OCI-M2 (cell line): ENCODE measurements around the gene PCDHGA9.
"Not testable (repeated sequence)": the region's sequence is repeated elsewhere in the genome, so short reads cannot be mapped to it uniquely, and the experiment has no call there.

ENCODE experiments used
- DNase-seq: peaks from one replicate; lab custom pipeline; 2025; ENCODE audit not compliant: unreplicated experiment; lab: John Stamatoyannopoulos, UW

The PCDHGA9 gene

GRCh38 chr5:141383345-141383744, 19.2 kb upstream of the PCDHGA9 start:
- no peak for DNase-seq

GRCh38 chr5:141384471-141385267, 17.9 kb upstream of the PCDHGA9 start:
- no peak for DNase-seq

- DNase-seq, result not testable (repeated sequence)
These were observed 14.8 kb upstream of the PCDHGA9 start, which contains the start of gene PCDHGB4 for GRCh38 chr5:141387557-141388311. PCDHGB4 (plus strand) TSS chr5:141387698; CDS start chr5:141387885, 187 bp downstream.

GRCh38 chr5:141388661-141389060, 13.9 kb upstream of the PCDHGA9 start:
- no peak for DNase-seq

GRCh38 chr5:141389153-141390042, 13.2 kb upstream of the PCDHGA9 start:
- no peak for DNase-seq

- DNase-seq, result no peak
These were observed 10.0 kb upstream of the PCDHGA9 start, which contains the start of gene PCDHGA8 for GRCh38 chr5:141392429-141393198. PCDHGA8 (plus strand) TSS chr5:141392633; CDS start chr5:141392814, 181 bp downstream.

GRCh38 chr5:141393267-141393666, 9.3 kb upstream of the PCDHGA9 start:
- DNase-seq, result no peak

GRCh38 chr5:141394401-141395187, 8.0 kb upstream of the PCDHGA9 start:
- DNase-seq, result not testable (repeated sequence)

GRCh38 chr5:141397756-141398551, 4.6 kb upstream of the PCDHGA9 start, which contains the start of gene PCDHGB5:
PCDHGB5 (plus strand) TSS chr5:141397947; CDS start chr5:141398128, 181 bp downstream.
- not testable (repeated sequence) for DNase-seq

- no peak for DNase-seq
These were observed 4.0 kb upstream of the PCDHGA9 start for GRCh38 chr5:141398608-141399007.

- DNase-seq, result no peak
These were observed 2.9 kb upstream of the PCDHGA9 start for GRCh38 chr5:141399555-141400258.

GRCh38 chr5:141403387-141403786, 809 bp downstream of the PCDHGA9 start:
- DNase-seq, result no peak

- not testable (repeated sequence) for DNase-seq
These were observed 5.4 kb downstream of the PCDHGA9 start, which contains the start of gene PCDHGB6 for GRCh38 chr5:141407790-141408505. PCDHGB6 (plus strand) TSS chr5:141408021; CDS start chr5:141408203, 182 bp downstream.

- DNase-seq, result no peak
These were observed 7.2 kb downstream of the PCDHGA9 start for GRCh38 chr5:141409598-141410306.

- no peak for DNase-seq
These were observed 9.0 kb downstream of the PCDHGA9 start for GRCh38 chr5:141411575-141411974.

- DNase-seq, result peak; percentile 18
These were observed 10.4 kb downstream of the PCDHGA9 start, which contains the start of gene PCDHGA10 for GRCh38 chr5:141412854-141413539. PCDHGA10 (plus strand) TSS chr5:141412987; CDS start chr5:141413176, 189 bp downstream.
